A172 (cell line): ENCODE data around the gene RAD51B. TPM values are rescaled to one million over a fixed set of nuclear protein-coding genes. Genes with fewer than 3 reads are reported as not detected.
"Not testable (repeated sequence)": the region's sequence is repeated elsewhere in the genome, so short reads cannot be mapped to it uniquely, and the experiment has no call there.

Experiments
- DNase-seq: peaks from one replicate; pipeline ENCODE4 v3.0.0-alpha.2; 2015; ENCODE audit warnings: low spot score
- total RNA-seq: library from RNA; depleted of rRNA; stranded (reverse); fragments of >200 nt; shearing (Covaris generic); gene quantifications from 2 replicates; pipeline ENCODE4 v1.2.3, GENCODE V29; 2014; rRNA removed

Gene RAD51B
- 17.6 and 38.2 TPM in 2 replicates for total RNA-seq

DNA sequence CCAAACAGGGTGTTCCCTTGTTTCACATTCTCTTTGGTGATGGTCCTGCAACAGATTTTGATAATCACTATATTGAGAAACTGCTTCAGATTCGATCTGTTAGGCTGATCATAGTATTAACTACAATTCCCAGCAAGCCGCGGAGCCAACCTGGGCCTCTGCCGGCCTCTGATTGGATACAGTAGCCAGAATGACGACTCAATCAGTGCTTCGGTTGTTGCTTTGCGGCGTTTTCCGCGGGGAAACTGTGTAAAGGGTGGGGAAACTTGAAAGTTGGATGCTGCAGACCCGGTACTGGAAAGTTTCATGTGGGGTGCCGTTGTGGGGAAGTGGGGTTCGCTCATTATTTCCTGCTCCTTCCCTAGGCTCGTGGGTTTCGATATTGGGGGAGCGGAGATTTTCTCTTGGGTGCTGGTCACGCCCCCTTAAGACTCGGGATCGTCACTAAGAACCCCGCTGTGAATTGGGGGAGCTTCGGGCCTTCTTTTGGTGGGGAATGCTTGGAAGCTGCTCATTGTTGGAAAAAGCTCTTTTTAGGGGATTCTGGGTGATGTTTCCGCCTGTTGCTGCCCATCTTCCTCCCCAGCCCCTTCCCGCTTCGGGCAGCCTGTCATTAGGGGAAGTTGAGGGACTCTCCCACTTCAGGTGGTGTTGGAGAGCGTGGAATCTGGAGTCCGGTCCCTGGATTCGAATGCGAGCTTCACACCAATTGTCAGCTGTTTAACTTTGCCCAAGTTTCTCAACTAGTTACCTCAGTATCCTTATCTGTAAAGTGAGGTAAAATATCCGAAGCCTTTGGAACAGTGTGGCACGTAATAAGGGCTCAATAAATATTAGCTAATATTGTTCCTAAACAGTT is at the start of gene RAD51B:
Gene RAD51B, plus strand, starts transcription at position 217 of the 859 bp plus-strand sequence.
- DNase-seq = peak; percentile 56

DNA sequence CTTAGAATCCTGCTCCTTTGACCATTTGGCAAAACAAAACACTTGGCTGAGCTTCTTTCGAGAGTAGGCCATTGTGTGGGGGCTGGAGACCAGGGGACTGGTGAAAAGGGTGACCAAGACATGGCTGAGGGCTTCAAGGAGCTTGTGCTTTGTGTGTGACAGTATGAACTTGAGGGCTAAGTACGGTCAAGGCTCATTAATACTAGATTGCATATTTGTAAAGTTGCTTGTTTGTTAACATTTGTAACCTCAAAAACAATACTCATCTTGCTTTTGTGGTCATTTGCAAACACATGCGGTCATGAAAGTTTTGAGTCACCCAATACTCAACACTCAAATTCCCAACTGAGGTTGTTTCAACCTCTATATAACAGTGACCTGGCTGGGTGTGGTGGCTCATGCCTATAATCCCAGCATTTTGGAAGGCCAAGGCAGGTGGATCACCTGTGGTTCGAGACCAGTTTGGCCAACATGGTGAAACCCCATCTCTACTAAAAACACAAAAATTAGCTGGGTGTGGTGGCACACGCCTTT is 45.7 kb upstream of the RAD51B start:
- DNase-seq = no peak

DNA sequence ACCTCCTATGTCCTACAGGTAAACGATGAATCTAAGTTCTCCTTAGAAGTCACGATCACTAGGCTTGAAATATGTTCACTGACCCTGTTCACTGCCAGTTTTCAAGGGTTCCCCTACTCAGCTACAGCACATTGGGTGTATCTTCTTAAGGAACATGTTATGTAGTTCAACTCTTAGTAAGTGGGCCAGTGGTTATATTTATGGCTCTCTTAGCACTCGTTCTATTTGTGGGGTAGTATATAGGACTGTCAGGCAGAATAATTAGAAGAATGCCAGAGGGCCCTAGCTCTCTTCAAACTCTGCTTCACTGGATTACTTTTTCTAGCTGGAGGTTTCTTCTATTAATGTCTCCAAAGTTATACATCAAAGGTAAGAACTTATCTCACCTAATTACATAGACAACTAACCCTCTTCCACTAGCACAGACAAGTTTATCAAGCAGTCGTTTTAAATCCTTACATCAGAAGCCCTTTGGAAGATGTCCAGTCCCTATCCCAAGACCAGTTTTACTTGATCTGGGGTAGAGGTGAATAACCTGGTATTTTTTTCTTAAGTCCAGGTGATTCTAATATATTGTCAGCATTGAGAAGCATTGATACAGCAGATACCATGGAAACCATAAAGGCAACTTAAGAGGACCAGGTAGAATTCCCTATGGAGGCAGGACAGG is 42.8 kb upstream of the RAD51B start:
- no peak for DNase-seq

DNA sequence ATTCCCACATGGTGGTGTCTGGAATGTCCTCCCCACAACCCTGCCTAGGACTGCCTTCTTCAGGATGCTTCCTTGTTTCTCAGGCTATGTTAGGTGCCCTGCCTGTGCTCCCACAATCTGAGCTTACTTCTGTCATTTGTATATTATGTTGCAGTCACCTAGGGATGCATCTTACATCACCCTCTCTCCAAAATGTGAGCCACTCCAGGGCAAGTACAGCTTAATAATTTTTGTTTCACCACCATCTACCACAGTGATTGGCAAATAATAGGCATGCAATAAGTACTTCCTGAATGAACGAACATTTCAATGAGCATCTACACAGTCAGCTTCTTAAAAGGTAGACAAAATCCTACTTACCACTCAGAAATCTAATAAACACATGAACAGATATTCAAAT is 40.8 kb upstream of the RAD51B start:
- DNase-seq = no peak

DNA sequence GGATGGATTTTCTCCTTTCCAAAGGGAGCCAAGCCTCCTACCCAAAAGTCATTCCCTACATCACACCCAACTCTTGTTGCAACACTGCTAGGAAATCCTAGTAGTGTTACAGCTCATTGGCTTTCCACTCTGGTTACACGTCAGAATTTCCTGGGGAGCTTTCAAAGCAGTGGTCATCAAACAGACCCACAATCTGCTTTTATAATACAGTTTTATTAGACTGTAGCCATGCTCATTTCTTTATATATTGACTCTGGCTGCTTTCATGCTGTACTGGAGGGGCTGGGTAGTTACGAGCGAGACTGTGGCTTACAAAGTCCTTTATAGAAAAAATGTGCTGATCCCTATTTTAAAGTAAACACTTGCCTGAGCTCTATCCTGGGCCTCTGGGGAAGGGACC is 37.5 kb upstream of the RAD51B start:
- no peak for DNase-seq

DNA sequence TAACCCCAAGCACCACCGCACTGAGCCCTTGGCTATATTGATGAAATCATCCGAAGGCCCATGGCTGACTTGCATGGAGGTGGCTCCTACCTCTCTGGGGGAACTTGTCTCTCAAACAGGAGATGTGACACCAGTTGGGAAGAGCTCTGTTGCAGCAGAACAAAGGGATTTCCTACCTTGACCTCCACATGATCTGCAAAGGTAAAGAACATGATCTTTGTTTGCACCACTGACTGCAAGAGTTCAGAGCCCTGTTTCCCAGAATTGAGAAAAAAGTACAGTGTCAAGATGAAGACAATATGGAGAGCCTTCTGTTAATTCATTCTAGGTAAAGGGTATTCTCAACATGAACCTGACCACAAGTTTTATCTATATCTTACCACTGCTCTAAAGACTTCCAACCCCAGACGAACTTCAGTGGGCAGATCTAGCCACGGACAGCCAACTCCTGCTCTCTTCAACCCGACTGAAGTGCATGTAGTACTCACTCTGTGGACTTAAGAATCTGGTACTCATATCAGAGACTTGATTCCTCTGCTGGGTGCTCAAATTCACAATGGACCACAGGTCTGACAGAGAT is 35.2 kb upstream of the RAD51B start:
- no peak for DNase-seq

DNA sequence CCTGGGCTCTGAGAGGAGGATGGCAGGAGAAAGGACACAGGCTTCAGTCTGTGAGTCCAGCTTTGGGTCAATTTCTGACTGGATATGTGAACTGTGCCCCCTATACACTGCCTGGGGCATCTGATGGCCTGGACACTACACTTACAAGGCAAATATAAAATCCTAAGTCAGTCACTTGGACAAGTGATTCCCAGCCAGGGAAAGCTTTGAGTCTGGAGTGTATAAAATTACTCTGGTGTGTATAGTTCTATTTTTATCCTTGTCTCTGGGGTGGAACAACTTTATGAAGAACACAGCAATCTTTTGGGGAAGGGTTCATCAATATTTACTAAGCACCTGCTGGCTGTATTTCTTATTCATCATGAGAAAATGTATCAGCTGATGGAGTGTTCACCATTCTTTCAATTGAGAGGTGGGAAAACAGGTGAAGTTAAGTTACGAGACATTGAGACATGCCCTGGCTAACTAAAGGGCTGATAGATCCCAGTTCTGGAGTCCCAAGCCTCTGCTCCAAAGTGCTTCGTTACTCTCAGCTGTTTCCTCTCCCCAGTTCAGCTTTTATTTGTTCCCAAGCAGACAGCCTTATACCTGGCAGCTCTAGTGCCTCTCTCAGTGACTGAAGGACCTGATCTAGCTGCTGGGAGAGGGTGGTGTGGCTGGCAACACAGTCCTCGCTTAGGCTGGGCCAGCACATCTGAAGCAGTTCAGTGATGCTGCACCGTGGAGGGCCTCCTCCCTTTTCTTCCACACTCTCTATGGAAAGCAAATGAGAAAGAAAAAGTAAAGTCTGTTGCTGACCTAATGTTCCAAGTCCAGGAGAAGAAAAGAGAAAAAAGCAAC is 34.1 kb upstream of the RAD51B start:
- no peak for DNase-seq

DNA sequence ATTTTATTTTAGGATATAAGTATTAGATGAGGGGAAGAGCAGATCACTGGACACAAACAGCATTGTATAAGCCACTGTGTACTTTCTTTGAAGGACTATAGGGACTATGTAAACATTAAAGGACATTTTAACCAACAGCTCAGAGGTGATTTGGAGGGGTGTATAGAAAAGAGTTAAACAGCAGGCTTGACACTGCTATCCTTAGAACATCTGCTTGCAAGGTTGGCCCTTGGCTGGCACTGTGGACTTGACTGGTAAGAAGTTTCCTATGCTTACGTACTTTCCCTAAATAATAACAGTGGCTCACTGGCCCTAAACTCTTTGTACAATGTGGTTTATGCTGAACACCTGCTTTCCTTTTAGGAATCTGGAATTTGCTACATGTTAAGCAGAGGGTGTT is 31.9 kb upstream of the RAD51B start:
- DNase-seq = no peak

DNA sequence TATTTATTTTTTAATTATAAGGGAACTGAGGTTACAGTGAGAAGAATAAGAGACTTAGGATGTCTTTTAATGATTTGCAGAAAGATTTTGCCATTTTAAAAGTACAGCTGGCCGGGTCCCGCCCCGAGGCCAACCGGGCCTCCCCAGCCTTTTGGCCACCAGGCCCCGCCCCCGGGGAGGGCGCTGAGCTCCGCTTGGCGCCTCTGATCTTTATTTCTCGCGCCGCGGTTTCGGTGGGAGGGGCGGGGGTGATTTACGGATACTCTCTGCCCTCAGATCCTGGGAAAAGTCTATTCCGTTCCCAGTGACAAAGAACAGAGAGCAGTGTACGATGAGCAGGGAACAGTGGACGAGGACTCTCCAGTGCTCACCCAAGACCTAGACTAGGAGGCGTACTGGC is 20.8 kb upstream of the RAD51B start:
- no peak for DNase-seq

DNA sequence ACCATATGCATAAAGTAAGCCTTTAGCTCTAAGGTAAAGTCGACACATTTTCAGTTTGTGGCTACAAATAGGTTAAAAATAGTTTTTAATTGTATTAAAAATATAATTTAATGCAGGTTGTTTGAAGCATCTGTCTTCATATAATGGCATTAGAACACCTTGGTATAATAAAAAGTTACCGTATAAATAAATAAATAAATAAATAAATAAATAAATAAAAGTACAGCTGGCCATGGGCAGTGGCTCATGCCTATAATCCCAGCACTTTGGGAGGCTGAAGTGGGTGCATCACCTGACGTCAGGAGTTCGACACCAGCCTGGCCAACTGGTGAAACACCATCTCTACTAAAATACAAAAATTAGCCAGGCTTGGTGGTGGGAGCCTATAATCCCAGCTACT is 18.8 kb upstream of the RAD51B start:
- DNase-seq = no peak

DNA sequence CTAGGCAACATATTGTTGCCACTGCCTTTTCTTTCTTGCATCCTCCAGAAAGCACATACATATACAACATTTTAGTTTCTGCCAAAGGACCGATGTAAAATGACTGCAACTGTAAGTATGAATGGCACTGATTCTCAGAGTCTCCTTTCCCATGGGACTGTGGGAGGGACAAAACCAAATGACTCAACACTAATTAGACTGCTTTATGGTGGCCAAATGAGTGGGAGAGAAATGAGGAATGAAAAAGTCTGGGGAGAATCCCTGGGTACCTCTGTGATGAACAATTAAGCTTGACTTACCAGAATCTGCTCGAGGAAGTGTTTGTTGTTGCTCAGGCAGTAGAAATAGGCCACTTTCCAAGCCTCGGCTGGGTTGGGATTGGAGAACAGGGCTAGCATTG is 13.3 kb upstream of the RAD51B start:
- no peak for DNase-seq

DNA sequence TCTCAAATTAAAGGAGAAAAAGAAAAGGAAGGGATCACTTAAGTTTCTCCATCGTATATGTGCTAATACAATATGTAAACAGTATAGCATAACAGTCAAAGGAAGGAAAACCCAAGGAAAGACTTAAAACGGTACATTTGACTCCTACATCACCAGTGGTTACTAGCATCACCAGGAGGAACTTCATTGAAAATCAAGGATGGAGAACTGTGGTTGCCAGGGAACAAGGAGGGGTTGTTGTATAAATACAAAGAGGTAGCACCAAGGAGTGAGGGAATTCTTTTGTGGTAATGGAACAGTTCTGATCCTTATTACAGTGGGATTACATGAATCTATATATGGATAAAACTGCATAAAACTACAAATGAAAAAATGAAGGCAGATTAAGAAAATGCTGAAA is 4.8 kb upstream of the RAD51B start:
- DNase-seq = no peak

DNA sequence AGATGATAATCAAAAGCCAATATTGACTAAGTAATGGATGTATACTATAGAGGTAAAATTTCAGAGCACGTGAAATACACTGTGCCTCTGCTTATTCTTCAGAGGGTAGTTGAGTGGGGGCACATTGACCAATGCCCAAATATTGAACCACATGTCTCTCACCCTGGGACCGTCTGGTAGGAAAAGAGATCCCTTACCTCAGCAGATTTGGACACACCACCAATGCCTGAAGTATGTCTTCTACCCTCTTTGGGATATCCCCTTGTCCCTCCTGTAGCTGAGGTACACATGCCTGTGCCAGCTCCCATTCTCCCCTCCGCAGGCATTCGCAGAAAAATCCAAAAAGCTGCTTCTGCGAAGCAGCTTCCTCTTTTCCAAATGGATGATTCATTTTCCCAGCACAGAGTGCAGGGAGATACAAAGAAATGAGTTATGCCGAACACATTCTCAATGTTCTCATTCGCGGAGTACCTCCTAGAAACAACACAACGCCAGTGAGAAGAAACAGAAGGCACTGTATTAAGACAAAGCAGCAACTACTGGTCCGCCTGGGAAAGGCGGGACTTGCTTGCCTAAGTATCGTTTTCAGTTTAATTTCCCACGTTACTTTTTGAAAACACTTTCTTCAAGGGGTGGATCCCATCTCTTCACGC is 3.9 kb upstream of the RAD51B start:
- DNase-seq = peak; percentile 10

DNA sequence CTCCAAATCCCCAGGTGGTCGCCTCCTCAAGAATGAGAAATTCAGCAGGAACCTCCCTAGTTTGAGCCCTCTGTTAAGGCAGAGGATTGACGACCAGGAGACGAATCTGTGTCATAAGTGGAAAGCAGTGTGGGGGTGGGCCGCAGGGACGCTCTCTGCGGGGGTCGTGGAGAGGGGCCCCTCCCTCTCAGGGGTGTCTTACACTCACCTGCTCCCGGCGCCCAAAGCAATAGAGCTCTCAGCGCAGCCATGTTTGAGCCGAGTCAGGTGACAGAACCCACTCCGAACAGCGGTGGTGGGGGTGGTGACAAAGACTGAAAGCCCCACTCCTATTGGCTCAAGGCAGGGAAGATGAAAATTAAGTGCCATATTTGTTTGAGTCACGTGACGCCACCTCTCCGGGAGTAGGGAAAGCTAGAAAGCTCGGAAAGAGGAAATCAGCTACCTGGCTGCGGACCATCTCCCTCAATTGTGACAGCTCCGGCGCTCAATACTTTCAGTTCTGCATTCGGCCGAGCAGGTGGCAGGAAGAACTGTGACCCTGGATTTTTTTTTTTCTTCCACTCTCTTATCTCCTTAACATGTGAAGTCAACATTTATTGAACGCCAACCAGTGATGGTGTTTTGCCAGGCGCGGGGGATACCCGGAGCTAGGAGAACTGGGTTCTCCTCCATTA is 3.1 kb upstream of the RAD51B start, which contains the start of gene ZFYVE26:
Gene ZFYVE26, minus strand, starts transcription at position 265 of the 677 bp plus-strand sequence. CDS start 627 bp downstream, outside the sequence.
- DNase-seq = peak; percentile 93

DNA sequence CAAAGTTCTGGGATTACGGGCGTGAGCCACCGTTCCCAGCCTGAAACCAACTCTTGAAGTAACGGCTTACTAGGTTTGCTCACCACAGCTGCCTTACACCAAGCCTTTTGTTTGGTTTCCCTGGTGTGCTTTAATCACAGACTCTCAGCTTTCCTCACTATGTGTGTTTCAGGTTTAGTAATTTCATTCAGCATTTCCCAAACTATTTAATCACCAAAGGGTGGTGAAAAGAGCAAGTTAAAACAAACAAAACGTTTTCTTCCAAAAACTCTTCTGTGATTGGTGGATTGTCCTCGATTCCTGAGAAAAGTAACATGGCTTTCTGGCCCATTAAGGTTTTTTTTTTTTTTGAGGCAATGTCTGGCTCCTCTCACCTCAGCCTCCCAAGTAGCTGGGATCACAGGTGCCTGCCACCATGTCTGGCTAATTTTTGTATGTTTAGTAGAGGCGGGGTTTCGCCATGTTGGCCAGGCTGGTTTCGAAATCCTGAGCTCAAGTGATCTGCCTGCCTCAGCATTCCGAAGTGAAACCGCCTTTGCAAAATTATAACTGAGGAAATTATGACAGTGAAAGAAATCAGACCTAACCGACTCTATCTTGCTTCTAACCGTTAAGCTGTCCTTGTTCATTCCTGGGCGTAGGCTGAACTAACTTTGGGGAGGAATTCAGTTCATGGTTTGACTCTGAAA is 1.7 kb upstream of the RAD51B start:
- DNase-seq = no peak

DNA sequence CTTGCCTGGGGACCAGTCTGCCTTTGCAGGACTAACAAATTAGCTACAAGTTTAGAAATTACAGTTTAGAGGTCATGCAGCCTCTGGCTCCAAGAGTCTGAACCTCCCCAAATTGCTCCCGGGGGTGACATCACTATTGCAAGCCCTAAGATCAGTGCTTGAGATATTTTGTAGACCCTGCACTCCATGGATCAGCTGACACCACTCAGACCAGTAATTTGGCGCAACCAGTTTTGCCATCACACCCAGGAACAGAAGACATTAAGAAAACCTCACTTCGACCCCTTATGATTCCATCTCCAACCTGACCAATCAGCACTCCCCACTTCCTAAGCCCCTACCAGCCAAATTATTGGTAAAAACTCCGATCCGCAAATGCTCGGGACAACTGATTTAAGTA is 1.1 kb upstream of the RAD51B start:
- not testable (repeated sequence) for DNase-seq

DNA sequence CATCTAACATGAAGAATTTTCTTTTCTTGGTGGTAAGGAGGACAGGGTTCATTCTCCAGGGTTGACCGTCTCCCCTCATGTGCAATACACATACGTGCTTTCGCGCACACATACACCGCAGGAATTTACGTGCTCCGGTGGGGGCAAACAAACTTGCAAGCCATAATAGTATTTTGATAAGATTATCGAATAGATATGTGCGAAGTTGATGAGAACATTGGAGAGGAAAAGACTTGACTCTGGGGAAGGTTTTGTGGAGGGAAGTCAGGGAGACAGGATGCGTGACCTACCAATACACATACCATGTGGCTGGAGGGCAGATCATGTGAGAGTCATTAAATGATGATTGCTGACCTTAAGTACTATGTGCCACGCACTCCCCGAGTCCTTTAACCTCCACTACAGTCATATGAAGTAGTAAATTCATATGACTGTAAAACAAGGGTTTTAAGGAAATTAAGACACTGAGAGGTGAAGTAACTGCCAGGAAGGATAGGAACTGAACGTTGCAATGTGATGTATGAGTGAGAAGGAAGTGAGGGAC is 921 bp downstream of the RAD51B start:
- DNase-seq = no peak

DNA sequence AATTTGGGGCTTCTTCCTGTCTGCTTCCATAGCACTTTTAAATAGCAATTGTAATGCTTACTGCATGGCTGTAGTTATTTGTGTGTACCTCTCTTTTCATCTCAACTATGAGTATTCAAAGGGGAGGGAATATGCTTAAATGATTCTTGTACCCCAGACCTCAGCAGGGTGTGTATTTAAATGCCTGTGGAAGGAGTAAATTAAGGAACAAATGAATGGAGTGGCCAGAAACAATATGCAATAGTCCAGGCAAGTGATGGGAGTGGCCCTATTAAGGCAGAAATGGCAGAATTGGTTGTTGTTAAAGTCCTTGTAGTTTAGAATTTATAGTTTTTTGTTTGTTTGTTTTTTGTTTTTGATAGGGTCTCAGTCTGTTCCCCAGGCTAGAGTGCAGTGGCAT is 1.5 kb downstream of the RAD51B start:
- no peak for DNase-seq

DNA sequence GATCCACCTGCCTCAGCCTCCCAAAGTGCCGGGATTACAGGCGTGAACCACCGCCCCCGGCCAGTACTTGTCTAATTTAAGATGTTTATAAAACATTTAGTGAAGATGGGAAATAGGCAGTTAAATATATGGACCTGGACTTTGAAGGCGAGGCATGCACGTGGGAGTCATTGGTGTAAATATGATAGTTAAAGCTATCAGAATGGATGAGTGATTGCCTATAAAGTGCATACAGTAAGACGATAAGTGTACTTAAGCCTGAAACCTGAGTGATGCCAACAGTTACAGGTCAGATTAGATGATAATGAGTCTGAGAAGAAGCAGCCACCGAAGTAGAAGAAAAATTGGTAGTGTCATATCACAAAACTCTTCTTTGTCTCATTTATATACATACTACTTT is 11.5 kb downstream of the RAD51B start:
- no peak for DNase-seq

DNA sequence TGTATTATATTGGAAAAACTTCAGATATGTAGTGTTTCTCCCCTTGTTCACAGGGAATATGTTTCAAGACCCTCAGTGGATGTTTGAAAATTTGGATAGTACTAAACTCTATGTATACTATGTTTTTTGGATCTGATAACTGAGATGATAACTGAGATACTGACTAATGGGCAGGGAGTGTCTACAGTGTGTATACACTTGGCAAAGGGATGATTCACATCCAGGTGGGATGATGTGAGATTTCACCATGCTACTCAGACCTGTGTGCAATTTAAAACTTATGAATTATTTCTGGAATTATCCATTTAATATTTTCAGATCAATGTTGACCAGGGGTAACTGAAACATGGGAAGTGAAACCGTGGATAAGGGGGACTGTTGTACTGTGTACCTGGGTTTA is 13.8 kb downstream of the RAD51B start:
- DNase-seq = no peak
